Fibroblast of pulmonary artery (primary cell): ENCODE data around the gene POP5.

ENCODE experiments used
- DNase-seq: peaks from one replicate; pipeline ENCODE4 v3.0.0-alpha.2; 2010; ENCODE audit warnings: low read depth
- H3K4me3 ChIP-seq: replicated peaks from 2 replicates; pipeline ENCODE4 v1.5.1; 2011; ENCODE audit warnings: low read depth, mild to moderate bottlenecking, control low read depth, low read length, moderate library complexity
- CTCF ChIP-seq: IDR thresholded peaks from 2 replicates; pipeline ENCODE4 v1.5.1; 2011; ENCODE audit warnings: mild to moderate bottlenecking, control low read depth, low read length, inconsistent platforms; ENCODE audit errors: missing control alignments

The POP5 gene

GRCh38 chr12:120528861-120529525 lies 52.2 kb downstream of the POP5 start, which contains the start of gene COQ5:
COQ5 (minus strand) TSS chr12:120529158; CDS start chr12:120529141, 17 bp downstream.
- DNase-seq: peak; percentile 87
- no peak for TF ChIP-seq CTCF
- H3K4me3 ChIP-seq: peak within 1 kb of the TSS; percentile 80
